ENCODE results near the gene ARHGAP1.

Gene ARHGAP1

DNA sequence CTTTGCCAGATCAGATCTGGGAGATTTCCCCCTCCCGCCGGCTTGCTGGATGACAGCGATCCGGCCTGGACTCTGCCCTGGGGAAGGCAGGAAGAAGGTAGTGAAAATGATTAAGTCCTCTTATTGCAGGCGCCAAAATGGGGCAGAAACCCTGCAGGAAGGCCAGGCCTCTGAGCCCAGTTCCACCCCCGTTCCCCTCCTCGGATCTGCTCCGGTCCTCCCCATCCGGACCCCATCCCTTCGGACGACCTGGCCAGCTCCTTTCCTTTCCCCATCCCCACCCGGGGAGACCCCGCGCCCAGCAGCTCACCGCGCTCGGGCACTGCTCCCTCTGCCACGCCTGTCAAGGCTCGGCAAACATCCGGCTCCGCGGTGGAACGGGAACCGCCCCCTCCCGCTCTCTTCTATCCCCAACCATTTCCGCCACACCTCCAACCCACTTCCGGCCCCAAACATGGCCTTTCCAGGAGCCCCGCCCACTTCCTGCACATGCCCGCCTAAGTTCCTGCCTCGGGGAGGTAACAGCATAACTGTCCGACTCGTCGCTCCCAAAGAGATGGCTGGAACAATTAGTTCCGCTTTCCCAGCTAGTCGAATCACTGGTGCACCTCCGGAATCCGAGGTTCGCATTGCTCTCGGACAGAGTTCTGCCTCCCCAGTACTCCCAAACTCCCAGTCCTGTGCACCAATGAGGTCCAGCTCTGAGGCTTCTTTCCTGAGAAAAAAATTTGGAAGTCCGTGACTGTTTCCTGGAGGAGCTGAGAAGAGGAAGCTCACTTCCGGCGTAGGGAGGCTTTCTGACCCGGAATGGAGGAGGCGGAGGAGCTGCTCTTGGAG is at the start of gene ARHGAP1, which contains the start of gene ZNF408:
Gene ARHGAP1 (minus strand): TSS at position 379 of the 837 bp plus-strand sequence. CDS start 4,512 bp downstream, outside the sequence.
Gene ZNF408 (plus strand): TSS at position 791 of the 837 bp plus-strand sequence. CDS start 17 bp downstream, at position 808.
- peak; percentile 100 for DNase-seq (ENCODE audit: low read depth)

GRCh38 chr11:46747150-46747549 is 46.7 kb upstream of the ARHGAP1 start:
- no peak for DNase-seq (ENCODE audit: low read depth)

DNA sequence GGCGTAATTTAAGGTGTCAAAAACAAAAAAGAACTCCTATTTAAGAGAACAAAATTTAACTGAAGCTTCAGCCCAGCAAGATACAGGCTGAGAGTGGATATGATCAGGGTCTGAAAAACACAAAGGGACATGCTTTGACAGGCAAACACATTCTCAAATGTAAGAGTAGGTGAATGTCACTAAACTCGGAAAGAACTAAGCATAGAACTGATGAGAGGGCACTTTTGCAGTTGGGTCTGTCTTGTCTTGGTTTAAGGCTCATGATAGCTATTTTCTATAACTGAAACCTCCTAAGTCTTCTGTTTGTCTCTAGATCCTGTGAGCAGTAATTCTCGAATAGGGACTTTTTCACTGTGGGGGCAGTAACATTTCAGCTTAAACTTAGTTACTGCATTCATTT is 45.6 kb upstream of the ARHGAP1 start:
- no peak for DNase-seq (ENCODE audit: low read depth)

DNA sequence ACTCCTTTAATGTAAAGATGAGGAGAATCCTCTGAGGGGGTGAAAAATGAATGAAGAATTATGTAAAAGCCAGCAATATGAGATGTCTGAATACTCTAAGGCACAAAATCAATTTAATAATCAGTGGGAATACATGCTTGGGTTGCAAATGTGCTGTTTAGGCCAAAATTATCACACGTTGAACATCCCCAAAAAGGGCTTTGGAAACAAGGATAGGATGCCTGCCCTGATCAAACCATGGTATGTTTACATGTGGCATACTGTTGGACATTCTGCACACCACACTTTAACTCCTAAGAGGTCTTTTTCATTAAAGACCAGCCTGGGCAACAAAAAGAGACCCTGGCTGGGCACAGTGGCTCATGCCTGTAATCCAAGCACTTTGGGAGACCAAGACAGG is 44.9 kb upstream of the ARHGAP1 start:
- no peak for DNase-seq (ENCODE audit: low read depth)

DNA sequence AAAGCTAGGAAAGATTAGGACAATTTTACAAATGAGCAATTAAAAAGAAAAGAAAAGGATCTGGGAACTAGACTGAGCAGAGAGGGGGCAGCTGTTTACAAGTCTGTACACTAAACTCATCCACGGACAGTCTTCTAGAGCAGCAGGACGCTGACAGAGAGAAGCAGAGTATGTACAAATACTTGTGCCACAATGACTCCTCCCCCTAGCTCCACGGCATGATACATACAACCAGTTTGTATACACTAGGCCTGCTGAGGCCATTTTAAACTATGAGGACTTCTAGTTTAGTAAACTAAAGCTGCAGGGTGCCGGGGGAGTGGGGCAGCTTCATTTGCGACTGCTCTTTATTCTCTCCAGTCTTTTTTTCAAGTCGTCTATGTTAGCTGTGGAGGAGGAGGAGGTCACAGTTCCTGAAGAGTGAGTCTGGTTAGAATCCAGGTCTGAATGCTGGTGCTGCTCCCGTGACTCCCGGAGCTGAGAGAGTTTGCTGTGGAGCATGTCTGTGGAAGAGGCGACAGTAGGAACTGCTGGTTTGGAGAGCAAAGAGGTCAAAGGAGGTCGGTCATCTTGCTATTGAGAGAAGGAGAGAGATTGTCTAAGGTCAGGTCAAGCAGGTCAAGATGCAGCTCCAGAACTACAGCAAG is 43.4 kb upstream of the ARHGAP1 start:
- no peak for DNase-seq (ENCODE audit: low read depth)

DNA sequence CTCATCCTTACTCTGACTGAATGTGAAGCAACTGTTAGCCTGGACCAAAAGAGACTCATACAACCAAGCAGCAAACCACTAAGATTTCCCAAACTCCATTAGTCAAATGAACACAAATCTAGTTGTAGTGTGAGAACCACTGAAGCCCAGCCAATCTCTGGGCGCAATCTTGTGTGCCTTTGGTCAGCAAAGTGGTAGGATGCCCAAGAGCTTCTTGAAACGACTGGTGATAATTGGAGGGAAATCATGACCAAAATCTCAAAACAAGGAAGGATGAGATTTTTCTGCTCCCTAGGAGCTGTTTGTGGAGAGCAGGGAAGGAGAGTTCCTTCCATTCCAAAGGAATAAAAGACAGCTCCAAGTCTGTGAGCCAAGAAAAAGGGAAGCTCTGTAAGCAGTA is 42.6 kb upstream of the ARHGAP1 start:
- DNase-seq (ENCODE audit: low read depth), result no peak

GRCh38 chr11:46741600-46742484 is 41.4 kb upstream of the ARHGAP1 start:
- DNase-seq (ENCODE audit: low read depth), result no peak

DNA sequence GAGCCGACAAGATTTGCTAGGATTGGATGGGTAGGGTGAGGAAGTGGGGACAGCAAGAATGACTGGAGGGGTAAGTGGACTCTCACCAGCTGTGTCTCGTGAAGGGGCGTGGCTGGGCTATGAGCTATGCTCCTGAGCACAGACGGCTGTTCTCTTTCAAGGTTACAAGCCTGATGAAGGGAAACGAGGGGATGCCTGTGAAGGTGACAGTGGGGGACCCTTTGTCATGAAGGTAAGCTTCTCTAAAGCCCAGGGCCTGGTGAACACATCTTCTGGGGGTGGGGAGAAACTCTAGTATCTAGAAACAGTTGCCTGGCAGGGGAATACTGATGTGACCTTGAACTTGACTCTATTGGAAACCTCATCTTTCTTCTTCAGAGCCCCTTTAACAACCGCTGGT is 38.5 kb upstream of the ARHGAP1 start:
- no peak for DNase-seq (ENCODE audit: low read depth)

GRCh38 chr11:46737699-46738098 is 37.3 kb upstream of the ARHGAP1 start:
- no peak for DNase-seq (ENCODE audit: low read depth)

DNA sequence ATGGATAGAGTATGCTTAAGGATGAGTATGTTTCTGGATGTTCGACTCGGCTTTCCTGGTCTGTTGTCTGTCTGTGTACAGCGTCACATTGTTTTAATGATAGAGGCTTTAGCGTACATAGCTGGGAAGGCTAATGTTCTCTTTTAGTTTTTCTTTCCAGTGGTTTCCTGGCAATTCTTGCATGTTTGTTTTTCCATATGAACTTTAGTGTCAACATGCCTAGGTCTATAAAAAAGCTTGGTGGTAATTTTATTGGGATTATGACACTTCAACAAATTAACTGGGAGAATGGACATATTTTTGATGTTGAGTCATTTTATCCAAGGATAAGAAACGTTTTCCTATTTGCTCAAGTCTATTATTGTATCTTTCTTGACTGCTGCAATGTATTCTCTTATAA is 36.2 kb upstream of the ARHGAP1 start:
- DNase-seq (ENCODE audit: low read depth), result no peak

GRCh38 chr11:46736146-46736545 is 35.7 kb upstream of the ARHGAP1 start:
- no peak for DNase-seq (ENCODE audit: low read depth)

DNA sequence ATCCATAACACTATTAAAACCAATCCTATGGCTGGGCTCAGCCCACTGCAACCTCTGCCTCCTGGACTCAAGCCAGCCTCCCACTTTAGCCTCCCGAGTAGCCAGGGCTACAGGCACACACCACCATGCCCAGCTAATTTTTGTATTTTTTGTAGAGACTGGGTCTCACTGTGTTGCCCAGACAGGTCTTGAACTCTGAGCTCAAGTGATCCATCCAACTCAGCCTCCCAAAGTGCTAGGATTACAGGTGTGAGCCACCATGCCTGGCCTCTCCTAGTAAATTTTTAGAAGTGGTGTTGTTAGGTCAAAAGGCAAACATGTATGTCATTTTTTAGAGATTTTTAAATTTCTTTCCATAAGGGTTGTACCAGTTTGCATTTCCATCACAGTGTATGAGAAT is 32.8 kb upstream of the ARHGAP1 start:
- no peak for DNase-seq (ENCODE audit: low read depth)

DNA sequence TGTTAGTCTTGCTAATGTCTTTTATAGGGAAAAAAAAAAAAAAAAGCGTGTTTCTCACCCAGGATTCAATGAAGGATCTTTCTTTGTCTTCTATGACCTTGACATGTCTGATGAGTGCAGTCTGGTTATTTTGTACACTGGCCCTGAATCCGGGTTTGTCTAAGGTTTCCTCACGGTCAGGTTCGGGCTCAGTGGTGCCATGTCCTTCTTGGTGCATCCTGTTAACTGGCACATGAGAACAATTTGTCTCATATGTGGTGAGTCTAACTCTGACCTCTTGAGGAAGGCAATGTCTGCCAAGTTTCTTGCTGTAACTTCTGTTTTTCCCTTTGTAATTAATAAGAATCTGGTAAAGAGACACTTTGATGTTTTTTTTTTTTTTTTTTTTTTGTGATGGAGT is 31.1 kb upstream of the ARHGAP1 start:
- no peak for DNase-seq (ENCODE audit: low read depth)

GRCh38 chr11:46729110-46730027 is 28.9 kb upstream of the ARHGAP1 start:
- DNase-seq (ENCODE audit: low read depth), result no peak

- DNase-seq (ENCODE audit: low read depth), result no peak
These were observed 28.2 kb upstream of the ARHGAP1 start for GRCh38 chr11:46728659-46729040.

DNA sequence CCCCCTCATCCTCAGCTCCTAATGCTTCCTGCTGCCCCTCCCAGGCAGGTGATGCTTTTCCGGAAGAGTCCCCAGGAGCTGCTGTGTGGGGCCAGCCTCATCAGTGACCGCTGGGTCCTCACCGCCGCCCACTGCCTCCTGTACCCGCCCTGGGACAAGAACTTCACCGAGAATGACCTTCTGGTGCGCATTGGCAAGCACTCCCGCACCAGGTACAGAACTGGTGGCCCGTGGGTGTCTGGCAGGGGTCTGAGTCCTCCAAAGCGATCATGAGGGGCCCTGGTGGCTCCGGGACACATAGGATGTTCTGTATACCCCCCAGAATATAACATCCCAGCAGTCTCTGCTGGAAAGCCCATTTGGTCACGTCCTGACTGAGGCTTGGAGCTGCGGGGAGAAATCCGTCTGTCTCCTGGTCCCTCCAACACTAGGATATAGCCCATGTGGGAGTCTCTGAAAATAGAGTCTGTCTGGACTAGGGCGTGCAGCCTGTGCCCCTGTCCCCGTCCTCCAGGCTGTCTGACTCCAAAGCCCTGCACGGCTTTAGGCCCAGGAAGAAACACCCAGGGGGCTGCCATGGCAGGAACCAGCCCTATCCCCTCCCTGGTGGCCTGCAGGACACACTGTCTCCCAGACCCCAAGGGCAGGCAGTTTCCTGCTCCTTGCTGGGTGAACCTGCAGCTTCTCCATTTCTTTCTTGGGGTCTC is 27.7 kb upstream of the ARHGAP1 start:
- DNase-seq (ENCODE audit: low read depth), result no peak

DNA sequence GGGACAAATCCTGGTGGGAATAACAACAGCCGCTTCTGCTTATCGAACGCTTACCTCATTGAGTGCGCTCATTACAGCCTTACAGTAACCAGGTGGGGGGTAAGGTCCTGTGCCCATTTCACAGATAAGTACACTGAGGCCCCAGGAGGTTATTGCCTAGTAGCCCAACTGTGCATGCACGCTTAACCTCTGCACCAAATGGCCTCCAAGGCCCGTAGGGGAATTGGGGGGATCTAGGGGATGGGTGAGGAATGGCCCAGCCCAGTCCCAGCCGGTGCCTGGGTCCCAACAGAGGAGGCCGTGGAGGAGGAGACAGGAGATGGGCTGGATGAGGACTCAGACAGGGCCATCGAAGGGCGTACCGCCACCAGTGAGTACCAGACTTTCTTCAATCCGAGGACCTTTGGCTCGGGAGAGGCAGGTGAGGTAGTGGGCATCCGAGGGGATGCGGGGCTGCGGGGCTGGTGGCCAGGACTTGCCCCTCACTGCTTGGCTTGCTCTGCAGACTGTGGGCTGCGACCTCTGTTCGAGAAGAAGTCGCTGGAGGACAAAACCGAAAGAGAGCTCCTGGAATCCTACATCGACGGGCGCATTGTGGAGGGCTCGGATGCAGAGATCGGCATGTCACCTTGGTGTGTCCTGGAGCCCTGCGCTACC is 25.9 kb upstream of the ARHGAP1 start:
- DNase-seq (ENCODE audit: low read depth), result no peak

- no peak for DNase-seq (ENCODE audit: low read depth)
These were observed 25.2 kb upstream of the ARHGAP1 start for GRCh38 chr11:46725338-46726205.

DNA sequence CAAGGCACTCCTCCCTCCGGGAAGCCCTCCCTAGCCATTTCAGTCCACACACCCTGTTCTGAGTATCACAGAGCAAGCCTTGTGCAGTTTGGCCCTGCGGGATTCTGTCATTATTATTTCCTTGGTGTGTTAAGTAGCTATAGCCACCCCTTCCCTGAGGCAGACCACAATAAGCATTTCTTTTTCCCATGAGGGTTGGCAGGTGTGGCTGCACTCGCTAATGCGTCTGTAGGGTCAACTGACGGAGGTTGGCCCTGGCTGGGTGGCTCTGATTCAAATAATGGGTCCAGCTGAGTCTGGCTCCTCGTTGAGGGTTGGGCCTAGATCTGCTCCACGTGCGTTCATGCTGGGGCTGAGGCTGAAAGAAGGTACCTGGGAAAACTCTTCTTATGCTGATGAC is 23.7 kb upstream of the ARHGAP1 start:
- no peak for DNase-seq (ENCODE audit: low read depth)

Measured in stimulated activated CD8-positive, alpha-beta memory T cell treated with anti-CD3 and anti-CD28 coated beads, Interleukin-15, amount 100 ng/mL, for 1 hour (primary cell).